Mucosa of descending colon (tissue), 3 donors: ENCODE results near the gene PDLIM5. TPM values are rescaled to one million over a fixed set of nuclear protein-coding genes. Genes with fewer than 3 reads are reported as not detected.

ENCODE experiments used
- ATAC-seq: fragments of 200-7000 bp; cut with Tn5 transposase; one replicate; pipeline ENCODE4 v1.9.1; 2020; ENCODE audit warnings: mild to moderate bottlenecking, moderate library complexity
- DNase-seq, 3 donors: peaks; one replicate each; pipeline ENCODE4 v3.0.0-alpha.2; 2020
- H3K36me3 ChIP-seq: fragments of 200-600 bp; one replicate; pipeline ENCODE4 v1.8.0; 2021; ENCODE audit warnings: low read depth, mild to moderate bottlenecking
- H3K4me1 ChIP-seq: fragments of 200-600 bp; one replicate; pipeline ENCODE4 v1.8.0; 2021; ENCODE audit warnings: low read depth, mild to moderate bottlenecking
- H3K4me3 ChIP-seq: fragments of 200-600 bp; one replicate; pipeline ENCODE4 v1.8.0; 2021; ENCODE audit warnings: mild to moderate bottlenecking
- H3K9me3 ChIP-seq: fragments of 200-600 bp; one replicate; pipeline ENCODE4 v1.8.0; 2021; ENCODE audit warnings: mild to moderate bottlenecking
- CTCF ChIP-seq: fragments of 200-600 bp; IDR thresholded peaks from one replicate; pipeline ENCODE4 v1.8.0; 2022; ENCODE audit warnings: antibody characterized with exemption, mild to moderate bottlenecking
- intact Hi-C, 2 donors: fragments of 100-400 bp; cut with DNase I in 1 of 2; cut with micrococcal nuclease in 1 of 2; formaldehyde crosslinking; loops; one replicate each; pipeline versions ENCODE4 v1.11.0 to v1.11.1; 2022; cut with DNase I, micrococcal nuclease
- total RNA-seq, 3 donors: library from RNA; stranded (reverse); fragmentation: NEBNext Ultra II Directional in 2 of 3; extraction: Animal tissue kit (Norgen Biotek cat#: 25700) in 2 of 3; gene quantifications; one replicate each; pipeline versions ENCODE4 v1.2.1 to v1.2.4, GENCODE V29; 2021 to 2023
- donor health status: DM: no; HTN: no; CAD: no; lungs with moderate emphysema.
- donor health status: DM: no; HTN: no; CAD: no.
- donor health status: DM: no; HTN: yes; CAD: no.

Gene PDLIM5
- total RNA-seq, 3 donors from 2014 or later = 137 to 183 (median 160) TPM

- ATAC-seq (no peak), DNase-seq (no peak)
- intact Hi-C loops = loop anchor here in 1 of 2 donors (5.0 kb wide), 1 partner anchor 189 kb away; no protein-coding TSS in a partner anchor
- Histone ChIP-seq H3K4me1 (peaks cover 5% of the 10 kb centered on the region), H3K9me3 (no peaks in the 10 kb centered on the region), H3K4me3 (no peak overlapping the region), H3K36me3 (no peaks in the 10 kb centered on the region)
- TF ChIP-seq CTCF = no peak
These were observed 43.0 kb upstream of the PDLIM5 start for GRCh38 chr4:94408549-94409374.

- ATAC-seq = no peak
- no peak for TF ChIP-seq CTCF
- Histone ChIP-seq H3K9me3 (no peaks in the 10 kb centered on the region), H3K36me3 (no peaks in the 10 kb centered on the region), H3K4me1 (peaks cover 5% of the 10 kb centered on the region), H3K4me3 (no peak overlapping the region)
- DNase-seq = no peak
- intact Hi-C loops = loop anchor here in 1 of 2 donors (5.0 kb wide), 1 partner anchor 188 kb away; no protein-coding TSS in a partner anchor
These were observed 42.4 kb upstream of the PDLIM5 start for GRCh38 chr4:94409375-94409679.

GRCh38 chr4:94409962-94410361 lies 41.8 kb upstream of the PDLIM5 start:
- Histone ChIP-seq H3K36me3 (no peaks in the 10 kb centered on the region), H3K4me1 (peaks cover 5% of the 10 kb centered on the region), H3K4me3 (no peak overlapping the region), H3K9me3 (no peaks in the 10 kb centered on the region)
- ATAC-seq (no peak), DNase-seq (no peak)
- no peak for TF ChIP-seq CTCF
- intact Hi-C loops = loop anchor here in 1 of 2 donors (5.0 kb wide), 1 partner anchor 187 kb away; no protein-coding TSS in a partner anchor

DNA sequence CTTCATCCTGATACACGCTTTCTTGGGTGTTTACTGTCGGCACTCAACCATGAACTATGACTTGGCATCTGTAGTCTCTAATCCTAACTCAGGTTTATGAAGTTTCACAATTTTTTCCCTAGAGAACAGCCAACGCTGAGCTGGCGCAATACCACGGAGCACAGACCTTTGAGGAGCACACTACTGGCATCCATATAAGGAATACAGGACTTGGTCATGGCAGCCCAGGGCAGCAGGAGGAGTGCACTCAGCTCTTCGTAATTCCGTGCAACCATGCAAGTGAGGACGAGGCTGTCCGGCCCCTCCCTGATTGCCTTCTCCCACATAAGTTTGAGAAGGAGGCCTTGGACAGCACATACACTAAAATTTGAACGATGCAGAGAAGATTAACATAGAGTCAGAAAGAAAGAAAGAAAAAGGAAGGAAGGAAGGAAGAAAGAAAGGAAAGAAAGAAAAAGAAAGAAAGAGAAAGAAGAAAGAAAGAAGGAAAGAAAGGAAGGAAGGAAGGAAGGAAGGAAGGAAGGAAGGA lies 41.0 kb upstream of the PDLIM5 start:
- Histone ChIP-seq H3K4me1 (peaks cover 5% of the 10 kb centered on the region), H3K9me3 (no peaks in the 10 kb centered on the region), H3K4me3 (no peak overlapping the region), H3K36me3 (no peaks in the 10 kb centered on the region)
- ATAC-seq (no peak), DNase-seq (no peak)
- intact Hi-C loops = no loop called here
- no peak for TF ChIP-seq CTCF

DNA sequence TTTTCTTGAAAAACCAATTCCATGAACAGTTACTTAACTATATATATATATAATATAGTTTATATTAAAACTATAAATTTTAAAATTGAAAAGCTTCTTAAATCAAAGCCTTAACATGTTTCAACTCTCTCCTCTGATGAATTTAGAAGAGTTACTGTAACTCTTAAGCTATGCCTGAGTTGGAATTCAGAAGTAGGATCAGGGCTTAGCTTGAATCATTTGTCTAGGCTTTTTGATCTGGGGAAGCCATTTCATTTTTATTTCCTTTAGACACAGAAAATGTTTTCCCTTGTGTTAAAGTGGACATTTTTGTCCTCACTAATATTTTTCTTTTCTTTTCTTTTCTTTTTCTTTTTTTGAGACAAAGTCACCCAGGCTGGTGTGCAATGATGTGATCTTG lies 40.4 kb upstream of the PDLIM5 start:
- H3K4me3 ChIP-seq = no peak overlapping the region
- H3K9me3 ChIP-seq = no peaks in the 10 kb centered on the region
- no peak for TF ChIP-seq CTCF
- H3K36me3 ChIP-seq = no peaks in the 10 kb centered on the region
- ATAC-seq (no peak), DNase-seq (no peak)
- intact Hi-C loops = no loop called here
- H3K4me1 ChIP-seq = peaks cover 5% of the 10 kb centered on the region
